HepG2 (cell line): ENCODE measurements around the gene KCNIP3. TPM values are rescaled to one million over a fixed set of nuclear protein-coding genes. Genes with fewer than 3 reads are reported as not detected.

Source experiments
- ELF3 ChIP-seq: IDR thresholded peaks from 2 replicates; pipeline ENCODE4 v1.6.1; 2016; ENCODE audit warnings: missing genetic modification reagents, missing compliant biosample characterization
- HNRNPLL ChIP-seq: fragments of 200-400 bp; formaldehyde crosslinking; IDR thresholded peaks from 2 replicates; pipeline ENCODE4 v1.6.1; 2017; ENCODE audit warnings: mild to moderate bottlenecking, low read depth, low read length; ENCODE audit not compliant: poor library complexity, severe bottlenecking
- NRL ChIP-seq: sonication (generic); formaldehyde crosslinking; IDR thresholded peaks from 2 replicates; pipeline ENCODE4 v1.5.0; 2020; ENCODE audit warnings: missing genetic modification reagents, mild to moderate bottlenecking, moderate library complexity, borderline replicate concordance
- RAD21 ChIP-seq: fragments of 450-650 bp; formaldehyde crosslinking; IDR thresholded peaks from 2 replicates; pipeline ENCODE4 v1.5.0; 2020; ENCODE audit warnings: mild to moderate bottlenecking
- RARA ChIP-seq: IDR thresholded peaks from 2 replicates; pipeline ENCODE4 v1.6.1; 2016; ENCODE audit warnings: missing genetic modification reagents, missing compliant biosample characterization
- REXO4 ChIP-seq: sonication (generic); formaldehyde crosslinking; IDR thresholded peaks from 2 replicates; pipeline ENCODE4 v1.8.0; 2022; ENCODE audit warnings: missing genetic modification reagents, mild to moderate bottlenecking, borderline replicate concordance
- SALL2 ChIP-seq: sonication (generic); formaldehyde crosslinking; IDR thresholded peaks from 2 replicates; pipeline ENCODE4 v1.8.1; 2023; ENCODE audit warnings: mild to moderate bottlenecking, missing genetic modification reagents, inconsistent platforms
- SKI ChIP-seq: fragments of 450-650 bp; IDR thresholded peaks from one replicate; pipeline ENCODE4 v1.6.1; 2018; ENCODE audit warnings: mild to moderate bottlenecking; ENCODE audit not compliant: partially characterized antibody
- STAG1 ChIP-seq: sonication (generic); formaldehyde crosslinking; IDR thresholded peaks from 2 replicates; pipeline ENCODE4 v1.4.0; 2020; ENCODE audit warnings: missing genetic modification reagents
- THAP11 ChIP-seq: IDR thresholded peaks from 2 replicates; pipeline ENCODE4 v1.6.1; 2016; ENCODE audit warnings: missing biosample characterization, missing genetic modification reagents
- ZBTB20 ChIP-seq: sonication (generic); formaldehyde crosslinking; IDR thresholded peaks from 2 replicates; pipeline ENCODE4 v1.8.1; 2023; ENCODE audit warnings: missing genetic modification reagents, low read depth, mild to moderate bottlenecking, borderline replicate concordance
- ZFP36L2 ChIP-seq: sonication (generic); formaldehyde crosslinking; IDR thresholded peaks from 2 replicates; pipeline ENCODE4 v1.4.0; 2020; ENCODE audit warnings: missing genetic modification reagents
- ZNF263 ChIP-seq: sonication (generic); formaldehyde crosslinking; IDR thresholded peaks from 2 replicates; pipeline ENCODE4 v1.4.0; 2020; ENCODE audit warnings: missing genetic modification reagents
- ZNF547 ChIP-seq: sonication (generic); formaldehyde crosslinking; IDR thresholded peaks from 2 replicates; pipeline ENCODE4 v1.5.1; 2020; ENCODE audit warnings: mild to moderate bottlenecking, missing genetic modification reagents
- ZNF614 ChIP-seq: IDR thresholded peaks from 2 replicates; pipeline ENCODE4 v1.6.1; 2018; ENCODE audit warnings: missing biosample characterization, missing genetic modification reagents, inconsistent platforms, borderline replicate concordance
- ZNF709 ChIP-seq: sonication (generic); formaldehyde crosslinking; IDR thresholded peaks from 2 replicates; pipeline ENCODE4 v1.5.0; 2020; ENCODE audit warnings: mild to moderate bottlenecking, missing genetic modification reagents
- ZNF766 ChIP-seq: sonication (generic); formaldehyde crosslinking; IDR thresholded peaks from 2 replicates; pipeline ENCODE4 v1.5.0; 2020; ENCODE audit warnings: missing genetic modification reagents, borderline replicate concordance
- ZNF883 ChIP-seq: sonication (generic); formaldehyde crosslinking; IDR thresholded peaks from 2 replicates; pipeline ENCODE4 v1.5.1; 2020; ENCODE audit warnings: mild to moderate bottlenecking, missing genetic modification reagents; ENCODE audit errors: not compliant biosample characterization
- polyA plus RNA-seq, 8 experiments: library from polyadenylated mRNA; depleted of rRNA in 3 of 8; stranded (reverse) in 7 of 8; unstranded in 1 of 8; fragments of >200 nt; fragmentation: Illumina TruSeq in 4 of 8; extraction: Trizol in 4 of 8; gene quantifications; 2 replicates each; pipeline versions ENCODE4 v1.2.1 to v1.2.3, GENCODE V29; 2011 to 2016; ENCODE audit warnings: low read depth in 4 of 8, missing spikeins in 1 of 8, mixed read lengths in 1 of 8; ENCODE audit not compliant: insufficient read depth in 1 of 8
- total RNA-seq, 5 experiments: library from RNA; depleted of rRNA; stranded (reverse); fragments of >200 nt; fragmentation: Illumina TruSeq; extraction: Trizol; gene quantifications; 2 replicates each; pipeline ENCODE4 v1.2.3, GENCODE V29; 2016; ENCODE audit warnings: low read depth in 1 of 5
- TF ChIP-seq, protein P1 (sequence below): IDR thresholded peaks from 2 replicates; pipeline ENCODE4 v1.6.1; 2016; ENCODE audit warnings: missing compliant biosample characterization, missing genetic modification reagents, borderline replicate concordance
- TF ChIP-seq, protein P2 (sequence below): sonication (generic); formaldehyde crosslinking; IDR thresholded peaks from 2 replicates; pipeline ENCODE4 v1.4.0; 2020; ENCODE audit warnings: missing genetic modification reagents, mild to moderate bottlenecking, borderline replicate concordance
- TF ChIP-seq, protein P3 (sequence below): sonication (generic); formaldehyde crosslinking; IDR thresholded peaks from 2 replicates; pipeline ENCODE4 v1.5.0; 2020; ENCODE audit warnings: mild to moderate bottlenecking, low read depth, missing genetic modification reagents, borderline replicate concordance
- TF ChIP-seq, protein P4 (sequence below), 2 experiments: IDR thresholded peaks; 2 replicates each; pipeline ENCODE4 v1.6.1; 2011 to 2012; ENCODE audit warnings: low read length in 2 of 2, borderline replicate concordance in 1 of 2, low read depth in 1 of 2, mild to moderate bottlenecking in 1 of 2, moderate library complexity in 1 of 2

Gene KCNIP3
- total and polyA plus RNA-seq, 2 of the 13 experiments (the other 11 are each of a cell fraction or from before 2014, with no cell fraction given): not detected

DNA sequence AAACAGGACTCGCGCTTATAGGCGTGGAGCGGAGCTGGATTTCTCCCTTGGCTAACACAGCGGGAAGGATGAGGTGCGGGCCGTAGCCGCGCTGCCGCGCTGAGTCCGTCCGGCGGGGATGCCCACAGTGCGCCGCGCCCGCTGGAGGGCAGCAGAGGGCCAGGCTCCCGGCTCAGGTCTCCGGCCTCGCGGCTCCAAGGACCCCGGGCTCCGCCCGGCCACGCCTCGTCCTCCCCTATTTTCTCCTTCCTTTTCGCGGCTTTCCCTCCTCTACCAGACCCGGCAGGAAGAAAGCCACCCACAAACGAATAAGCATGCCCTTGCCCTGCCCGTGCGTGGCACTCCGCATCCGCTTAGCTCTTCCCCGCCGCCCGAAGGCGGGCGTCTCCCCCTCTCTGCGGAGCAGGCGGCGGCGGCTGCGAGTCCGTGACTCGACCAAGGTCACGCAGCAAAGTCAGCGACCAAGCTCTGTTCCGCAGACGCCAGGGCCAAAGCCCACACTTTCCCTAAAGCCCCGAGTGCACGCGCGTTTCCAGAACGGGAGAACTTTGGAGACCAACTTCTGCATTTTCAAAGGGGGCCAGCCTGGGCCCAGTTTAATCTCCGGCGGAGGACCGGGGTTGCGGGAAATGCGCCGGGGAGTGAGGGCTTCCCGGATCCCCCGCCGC is 48.5 kb downstream of the KCNIP3 start (continued):
- 0 out of 2 replicates have a peak, but pooled peaks have one; percentile 34 for TF ChIP-seq ELF3 (CRISPR knock-in tag)
- no peak for TF ChIP-seq ZBTB20 (CRISPR knock-in tag)
- no peak for TF ChIP-seq ZNF766 (CRISPR knock-in tag)
- TF ChIP-seq THAP11 (CRISPR knock-in tag): 0 out of 2 replicates have a peak, but pooled peaks have one; percentile 18
- peak; percentile 86 for TF ChIP-seq RAD21 (CRISPR knock-in tag)
- TF ChIP-seq ZNF709 (CRISPR knock-in tag): peak; percentile 58; the same call in 1 of the 2 replicates
- TF ChIP-seq STAG1 (CRISPR knock-in tag): peak; percentile 89
- TF ChIP-seq ZNF547 (CRISPR knock-in tag): peak; percentile 69
- TF ChIP-seq, protein P1, sequence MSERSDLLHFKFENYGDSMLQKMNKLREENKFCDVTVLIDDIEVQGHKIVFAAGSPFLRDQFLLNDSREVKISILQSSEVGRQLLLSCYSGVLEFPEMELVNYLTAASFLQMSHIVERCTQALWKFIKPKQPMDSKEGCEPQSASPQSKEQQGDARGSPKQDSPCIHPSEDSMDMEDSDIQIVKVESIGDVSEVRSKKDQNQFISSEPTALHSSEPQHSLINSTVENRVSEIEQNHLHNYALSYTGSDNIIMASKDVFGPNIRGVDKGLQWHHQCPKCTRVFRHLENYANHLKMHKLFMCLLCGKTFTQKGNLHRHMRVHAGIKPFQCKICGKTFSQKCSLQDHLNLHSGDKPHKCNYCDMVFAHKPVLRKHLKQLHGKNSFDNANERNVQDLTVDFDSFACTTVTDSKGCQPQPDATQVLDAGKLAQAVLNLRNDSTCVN (CRISPR knock-in tag): 0 out of 2 replicates have a peak, but pooled peaks have one; percentile 32
- no peak for TF ChIP-seq ZNF614 (CRISPR knock-in tag)
- TF ChIP-seq, protein P2, sequence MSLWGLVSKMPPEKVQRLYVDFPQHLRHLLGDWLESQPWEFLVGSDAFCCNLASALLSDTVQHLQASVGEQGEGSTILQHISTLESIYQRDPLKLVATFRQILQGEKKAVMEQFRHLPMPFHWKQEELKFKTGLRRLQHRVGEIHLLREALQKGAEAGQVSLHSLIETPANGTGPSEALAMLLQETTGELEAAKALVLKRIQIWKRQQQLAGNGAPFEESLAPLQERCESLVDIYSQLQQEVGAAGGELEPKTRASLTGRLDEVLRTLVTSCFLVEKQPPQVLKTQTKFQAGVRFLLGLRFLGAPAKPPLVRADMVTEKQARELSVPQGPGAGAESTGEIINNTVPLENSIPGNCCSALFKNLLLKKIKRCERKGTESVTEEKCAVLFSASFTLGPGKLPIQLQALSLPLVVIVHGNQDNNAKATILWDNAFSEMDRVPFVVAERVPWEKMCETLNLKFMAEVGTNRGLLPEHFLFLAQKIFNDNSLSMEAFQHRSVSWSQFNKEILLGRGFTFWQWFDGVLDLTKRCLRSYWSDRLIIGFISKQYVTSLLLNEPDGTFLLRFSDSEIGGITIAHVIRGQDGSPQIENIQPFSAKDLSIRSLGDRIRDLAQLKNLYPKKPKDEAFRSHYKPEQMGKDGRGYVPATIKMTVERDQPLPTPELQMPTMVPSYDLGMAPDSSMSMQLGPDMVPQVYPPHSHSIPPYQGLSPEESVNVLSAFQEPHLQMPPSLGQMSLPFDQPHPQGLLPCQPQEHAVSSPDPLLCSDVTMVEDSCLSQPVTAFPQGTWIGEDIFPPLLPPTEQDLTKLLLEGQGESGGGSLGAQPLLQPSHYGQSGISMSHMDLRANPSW (CRISPR knock-in tag): no peak
- TF ChIP-seq, protein P3, sequence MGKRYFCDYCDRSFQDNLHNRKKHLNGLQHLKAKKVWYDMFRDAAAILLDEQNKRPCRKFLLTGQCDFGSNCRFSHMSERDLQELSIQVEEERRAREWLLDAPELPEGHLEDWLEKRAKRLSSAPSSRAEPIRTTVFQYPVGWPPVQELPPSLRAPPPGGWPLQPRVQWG: no peak
- TF ChIP-seq, protein P4, sequence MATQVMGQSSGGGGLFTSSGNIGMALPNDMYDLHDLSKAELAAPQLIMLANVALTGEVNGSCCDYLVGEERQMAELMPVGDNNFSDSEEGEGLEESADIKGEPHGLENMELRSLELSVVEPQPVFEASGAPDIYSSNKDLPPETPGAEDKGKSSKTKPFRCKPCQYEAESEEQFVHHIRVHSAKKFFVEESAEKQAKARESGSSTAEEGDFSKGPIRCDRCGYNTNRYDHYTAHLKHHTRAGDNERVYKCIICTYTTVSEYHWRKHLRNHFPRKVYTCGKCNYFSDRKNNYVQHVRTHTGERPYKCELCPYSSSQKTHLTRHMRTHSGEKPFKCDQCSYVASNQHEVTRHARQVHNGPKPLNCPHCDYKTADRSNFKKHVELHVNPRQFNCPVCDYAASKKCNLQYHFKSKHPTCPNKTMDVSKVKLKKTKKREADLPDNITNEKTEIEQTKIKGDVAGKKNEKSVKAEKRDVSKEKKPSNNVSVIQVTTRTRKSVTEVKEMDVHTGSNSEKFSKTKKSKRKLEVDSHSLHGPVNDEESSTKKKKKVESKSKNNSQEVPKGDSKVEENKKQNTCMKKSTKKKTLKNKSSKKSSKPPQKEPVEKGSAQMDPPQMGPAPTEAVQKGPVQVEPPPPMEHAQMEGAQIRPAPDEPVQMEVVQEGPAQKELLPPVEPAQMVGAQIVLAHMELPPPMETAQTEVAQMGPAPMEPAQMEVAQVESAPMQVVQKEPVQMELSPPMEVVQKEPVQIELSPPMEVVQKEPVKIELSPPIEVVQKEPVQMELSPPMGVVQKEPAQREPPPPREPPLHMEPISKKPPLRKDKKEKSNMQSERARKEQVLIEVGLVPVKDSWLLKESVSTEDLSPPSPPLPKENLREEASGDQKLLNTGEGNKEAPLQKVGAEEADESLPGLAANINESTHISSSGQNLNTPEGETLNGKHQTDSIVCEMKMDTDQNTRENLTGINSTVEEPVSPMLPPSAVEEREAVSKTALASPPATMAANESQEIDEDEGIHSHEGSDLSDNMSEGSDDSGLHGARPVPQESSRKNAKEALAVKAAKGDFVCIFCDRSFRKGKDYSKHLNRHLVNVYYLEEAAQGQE (IDR thresholded peaks at IDR 0.05; ENCODE audit: borderline replicate concordance in 1 of 2, low read depth in 1 of 2, low read length in 2 of 2): no peak
- TF ChIP-seq HNRNPLL: peak; percentile 69
- TF ChIP-seq ZFP36L2 (CRISPR knock-in tag): no peak
- TF ChIP-seq SKI: no peak
- TF ChIP-seq RARA (CRISPR knock-in tag): no peak
- TF ChIP-seq SALL2: no peak
- 0 out of 2 replicates have a peak, but pooled peaks have one; percentile 22 for TF ChIP-seq ZNF263
- TF ChIP-seq ZNF883 (CRISPR knock-in tag): peak; percentile 88
- no peak for TF ChIP-seq REXO4 (CRISPR knock-in tag)
- peak; percentile 83 for TF ChIP-seq NRL (CRISPR knock-in tag)
